Stimulated activated CD8-positive, alpha-beta memory T cell treated with anti-CD3 and anti-CD28 coated beads, Interleukin-2, amount 100 ng/mL, for 1 hour (primary cell): ENCODE measurements around the gene PTOV1.

Source experiments
- DNase-seq, 2 donors: peaks; one replicate each; pipeline ENCODE4 v3.0.0-alpha.2; 2020; ENCODE audit warnings: low read depth in 2 of 2

Gene PTOV1

GRCh38 chr19:49843265-49843664 lies 7.7 kb upstream of the PTOV1 start:
- DNase-seq = no peak

- DNase-seq = no peak
Observed at GRCh38 chr19:49844138-49845095, 6.5 kb upstream of the PTOV1 start.

- no peak for DNase-seq
Observed at GRCh38 chr19:49845414-49845813, 5.5 kb upstream of the PTOV1 start.

- DNase-seq = no peak
Observed at GRCh38 chr19:49846408-49846807, 4.6 kb upstream of the PTOV1 start.

- DNase-seq = no peak
Observed at GRCh38 chr19:49847731-49848696, 2.9 kb upstream of the PTOV1 start.

GRCh38 chr19:49848938-49849337 lies 2.0 kb upstream of the PTOV1 start:
- no peak for DNase-seq

GRCh38 chr19:49849433-49850220 lies 1.3 kb upstream of the PTOV1 start:
- no peak for DNase-seq

- no peak for DNase-seq
Observed at GRCh38 chr19:49850221-49850486, 805 bp upstream of the PTOV1 start.

- DNase-seq = no peak
Observed at GRCh38 chr19:49851456-49852259, 699 bp downstream of the PTOV1 start.

GRCh38 chr19:49852631-49853126 lies 1.7 kb downstream of the PTOV1 start:
- DNase-seq = no peak

- DNase-seq = no peak
Observed at GRCh38 chr19:49853852-49854377, 3.0 kb downstream of the PTOV1 start.

- DNase-seq = no peak
Observed at GRCh38 chr19:49854378-49855263, 3.7 kb downstream of the PTOV1 start.

GRCh38 chr19:49855277-49855675 lies 4.3 kb downstream of the PTOV1 start:
- no peak for DNase-seq

GRCh38 chr19:49855676-49856573 lies 5.0 kb downstream of the PTOV1 start:
- no peak for DNase-seq

- no peak for DNase-seq
Observed at GRCh38 chr19:49856574-49857021, 5.6 kb downstream of the PTOV1 start.

GRCh38 chr19:49857061-49857837 lies 6.3 kb downstream of the PTOV1 start:
- no peak for DNase-seq

- no peak for DNase-seq
Observed at GRCh38 chr19:49857838-49858087, 6.8 kb downstream of the PTOV1 start.
